Endodermal cell (in vitro differentiated cells): Measurements from ENCODE around the gene INPP4B. TPM values are rescaled to one million over a fixed set of nuclear protein-coding genes. Genes with fewer than 3 reads are reported as not detected.

Experiments used
- DNase-seq: peaks from one replicate; pipeline ENCODE4 v3.0.0-alpha.2; 2017
- H3K27ac ChIP-seq: 2 replicates; pipeline ENCODE4 v1.5.1; 2013; ENCODE audit warnings: mild to moderate bottlenecking, low read depth, low read length, moderate library complexity
- H3K27me3 ChIP-seq: 2 replicates; pipeline ENCODE4 v1.6.1; 2013; ENCODE audit warnings: mild to moderate bottlenecking, low read length, moderate library complexity; ENCODE audit not compliant: insufficient read depth, control insufficient read depth, poor library complexity, severe bottlenecking
- H3K36me3 ChIP-seq: 2 replicates; pipeline ENCODE4 v1.7.0; 2013; ENCODE audit warnings: mild to moderate bottlenecking, low read length, moderate library complexity; ENCODE audit not compliant: control insufficient read depth, insufficient read depth
- H3K4me1 ChIP-seq: one replicate; pipeline ENCODE4 v1.7.0; 2013; ENCODE audit warnings: low read length; ENCODE audit not compliant: control insufficient read depth, insufficient read depth
- H3K4me3 ChIP-seq: 2 replicates; pipeline ENCODE4 v1.5.1; 2013; ENCODE audit warnings: mild to moderate bottlenecking, low read length, moderate library complexity
- H3K9ac ChIP-seq: 2 replicates; pipeline ENCODE4 v1.6.1; 2013; ENCODE audit warnings: mild to moderate bottlenecking, low read length, moderate library complexity; ENCODE audit not compliant: poor library complexity, severe bottlenecking; ENCODE audit errors: extremely low read depth
- H3K9me3 ChIP-seq: 2 replicates; pipeline ENCODE4 v1.6.1; 2013; ENCODE audit warnings: mild to moderate bottlenecking, low read length, moderate library complexity; ENCODE audit not compliant: control insufficient read depth
- H3K27ac Mint-ChIP-seq: 2 replicates; pipeline ENCODE4 v1.8.0; 2020; ENCODE audit warnings: mixed read lengths
- H3K27me3 Mint-ChIP-seq: 2 replicates; pipeline ENCODE4 v1.8.0; 2021; ENCODE audit warnings: mild to moderate bottlenecking, mixed read lengths; ENCODE audit not compliant: insufficient read depth
- H3K36me3 Mint-ChIP-seq: 2 replicates; pipeline ENCODE4 v1.8.0; 2020; ENCODE audit warnings: low read depth, mixed read lengths
- H3K4me1 Mint-ChIP-seq: 2 replicates; pipeline ENCODE4 v1.8.0; 2020; ENCODE audit warnings: mixed read lengths
- H3K4me3 Mint-ChIP-seq: 2 replicates; pipeline ENCODE4 v1.8.0; 2020; ENCODE audit warnings: mild to moderate bottlenecking, moderate library complexity, mixed read lengths
- H3K9me3 Mint-ChIP-seq: 2 replicates; pipeline ENCODE4 v1.8.0; 2020; ENCODE audit warnings: mild to moderate bottlenecking, mixed read lengths
- CTCF ChIP-seq: fragments of 200-600 bp; sonication (generic); conservative IDR thresholded peaks from 2 replicates; pipeline ENCODE4 v1.5.0; 2021; ENCODE audit warnings: antibody characterized with exemption, mild to moderate bottlenecking
- WGBS, 2 experiments: methylation state at CpG; one replicate each; pipeline versions ENCODE4 v1.1.5 to v1.1.7; 2013; ENCODE audit warnings: missing lambda C conversion rate in 2 of 2, mixed read lengths in 1 of 2; ENCODE audit not compliant: insufficient coverage in 1 of 2, insufficient read length in 1 of 2; 5-methylcytosine and 5-hydroxymethylcytosine counted together
- total RNA-seq, 2 donors: library from RNA; stranded (reverse); fragmentation: NEBNext Ultra II Directional in 1 of 2; extraction: Animal tissue kit (Norgen Biotek cat#: 25700) in 1 of 2; gene quantifications; 2 replicates in 1 of 2; 3 replicates in 1 of 2; pipeline ENCODE4 v1.2.1, GENCODE V29; 2021

Gene INPP4B
- total RNA-seq, 2 donors from 2014 or later, result 0.64 to 0.66 TPM

GRCh38 chr4:142358656-142359055 lies 487.4 kb downstream of the INPP4B start:
- no peak overlapping the region for H3K27ac Mint-ChIP-seq
- no peak overlapping the region for H3K9ac ChIP-seq

GRCh38 chr4:142356801-142357200 lies 489.3 kb downstream of the INPP4B start:
- 94 to 100% methylated on average over 1 of the region's 1 CpG for WGBS, 2 experiments
- Histone ChIP-seq H3K9ac (no peak overlapping the region), H3K4me1 (no peaks in the 10 kb centered on the region), H3K27ac (no peak overlapping the region), H3K27me3 (no peaks in the 10 kb centered on the region), H3K9me3 (no peaks in the 10 kb centered on the region), H3K36me3 (no peaks in the 10 kb centered on the region), H3K4me3 (no peak overlapping the region)
- Mint-ChIP-seq H3K27me3 (no peaks in the 10 kb centered on the region), H3K4me1 (no peaks in the 10 kb centered on the region), H3K27ac (no peak overlapping the region), H3K4me3 (no peak overlapping the region), H3K36me3 (no peaks in the 10 kb centered on the region), H3K9me3 (no peaks in the 10 kb centered on the region)
- TF ChIP-seq CTCF, result no peak
- DNase-seq, result no peak

More at GRCh38 chr4:142358656-142359055, 487.4 kb downstream of the INPP4B start:
- Histone ChIP-seq H3K27me3 (no peaks in the 10 kb centered on the region), H3K36me3 (no peaks in the 10 kb centered on the region), H3K4me1 (no peaks in the 10 kb centered on the region), H3K9me3 (no peaks in the 10 kb centered on the region), H3K27ac (no peak overlapping the region), H3K4me3 (no peak overlapping the region)
- Mint-ChIP-seq H3K4me1 (no peaks in the 10 kb centered on the region), H3K36me3 (no peaks in the 10 kb centered on the region), H3K4me3 (no peak overlapping the region), H3K9me3 (no peaks in the 10 kb centered on the region), H3K27me3 (no peaks in the 10 kb centered on the region)
- no peak for TF ChIP-seq CTCF
- 90 to 92% methylated on average over 2 to 4 of the region's 4 CpGs for WGBS, 2 experiments
- no peak for DNase-seq

- Mint-ChIP-seq H3K36me3 (no peaks in the 10 kb centered on the region), H3K9me3 (no peaks in the 10 kb centered on the region), H3K4me1 (no peaks in the 10 kb centered on the region), H3K27ac (no peak overlapping the region), H3K27me3 (no peaks in the 10 kb centered on the region), H3K4me3 (no peak overlapping the region)
- TF ChIP-seq CTCF, result no peak
- Histone ChIP-seq H3K4me3 (no peak overlapping the region), H3K9me3 (no peaks in the 10 kb centered on the region), H3K4me1 (no peaks in the 10 kb centered on the region), H3K36me3 (no peaks in the 10 kb centered on the region), H3K27ac (no peak overlapping the region), H3K27me3 (no peaks in the 10 kb centered on the region), H3K9ac (no peak overlapping the region)
- DNase-seq, result no peak
These were observed 489.9 kb downstream of the INPP4B start for GRCh38 chr4:142356118-142356759.
